GM12864 (cell line): Measurements from ENCODE around the gene PCDHGA5.
"Not testable (repeated sequence)": the region's sequence is repeated elsewhere in the genome, so short reads cannot be mapped to it uniquely, and the experiment has no call there.

ENCODE experiments used
- DNase-seq: peaks from one replicate; pipeline ENCODE4 v3.0.0-alpha.2; 2011; ENCODE audit warnings: low read depth
- H3K4me3 ChIP-seq: 2 replicates; pipeline ENCODE4 v1.5.1; 2011; ENCODE audit warnings: mild to moderate bottlenecking, low read depth, low read length, control low read depth
- TF ChIP-seq, protein P1 (sequence below): IDR thresholded peaks from 2 replicates; pipeline ENCODE4 v1.5.1; 2011; ENCODE audit warnings: low read depth, mild to moderate bottlenecking, moderate library complexity, low read length, control low read depth, inconsistent platforms; ENCODE audit errors: missing control alignments

PCDHGA5 gene

DNA sequence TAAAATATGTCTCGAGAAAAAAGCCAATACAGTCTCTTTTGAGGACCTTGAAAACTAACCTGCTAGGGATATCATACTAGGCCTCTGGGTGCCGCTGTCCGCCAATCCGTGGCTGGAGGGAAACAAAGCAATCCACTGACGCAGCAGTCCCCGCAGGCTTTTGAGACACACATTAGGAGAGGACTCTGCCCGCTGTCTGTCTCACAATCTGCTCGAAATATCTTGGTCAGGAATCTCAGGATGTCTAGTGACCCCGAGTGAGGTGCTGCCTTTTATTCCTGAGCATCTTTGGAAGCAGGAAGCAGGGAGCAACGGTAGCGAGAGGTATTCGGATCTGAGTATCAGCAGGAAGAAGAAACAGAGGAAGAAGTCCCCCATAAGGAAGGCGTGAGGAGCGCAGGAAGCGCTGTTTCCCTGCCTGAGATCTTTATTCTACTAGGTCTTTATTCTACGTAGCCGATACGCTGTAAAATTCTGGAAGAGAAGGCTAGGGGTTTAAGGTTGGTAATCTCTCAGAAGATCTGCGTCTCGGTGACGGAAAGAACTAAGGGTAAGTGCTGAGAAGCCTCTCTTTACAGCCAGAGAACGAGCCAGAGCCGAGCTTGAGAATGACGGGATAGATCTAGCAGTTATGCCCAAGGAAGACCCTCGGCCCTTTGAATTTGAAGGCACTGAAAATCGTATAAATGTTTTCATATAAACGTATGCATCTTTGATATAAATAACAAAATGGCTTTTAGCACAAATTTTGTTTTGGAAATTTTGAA, 37.7 kb upstream of the PCDHGA5 start:
- peak overlapping the region; percentile 67 for H3K4me3 ChIP-seq
- DNase-seq: peak; percentile 51
- TF ChIP-seq, protein P1, sequence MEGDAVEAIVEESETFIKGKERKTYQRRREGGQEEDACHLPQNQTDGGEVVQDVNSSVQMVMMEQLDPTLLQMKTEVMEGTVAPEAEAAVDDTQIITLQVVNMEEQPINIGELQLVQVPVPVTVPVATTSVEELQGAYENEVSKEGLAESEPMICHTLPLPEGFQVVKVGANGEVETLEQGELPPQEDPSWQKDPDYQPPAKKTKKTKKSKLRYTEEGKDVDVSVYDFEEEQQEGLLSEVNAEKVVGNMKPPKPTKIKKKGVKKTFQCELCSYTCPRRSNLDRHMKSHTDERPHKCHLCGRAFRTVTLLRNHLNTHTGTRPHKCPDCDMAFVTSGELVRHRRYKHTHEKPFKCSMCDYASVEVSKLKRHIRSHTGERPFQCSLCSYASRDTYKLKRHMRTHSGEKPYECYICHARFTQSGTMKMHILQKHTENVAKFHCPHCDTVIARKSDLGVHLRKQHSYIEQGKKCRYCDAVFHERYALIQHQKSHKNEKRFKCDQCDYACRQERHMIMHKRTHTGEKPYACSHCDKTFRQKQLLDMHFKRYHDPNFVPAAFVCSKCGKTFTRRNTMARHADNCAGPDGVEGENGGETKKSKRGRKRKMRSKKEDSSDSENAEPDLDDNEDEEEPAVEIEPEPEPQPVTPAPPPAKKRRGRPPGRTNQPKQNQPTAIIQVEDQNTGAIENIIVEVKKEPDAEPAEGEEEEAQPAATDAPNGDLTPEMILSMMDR: peak; percentile 71

DNA sequence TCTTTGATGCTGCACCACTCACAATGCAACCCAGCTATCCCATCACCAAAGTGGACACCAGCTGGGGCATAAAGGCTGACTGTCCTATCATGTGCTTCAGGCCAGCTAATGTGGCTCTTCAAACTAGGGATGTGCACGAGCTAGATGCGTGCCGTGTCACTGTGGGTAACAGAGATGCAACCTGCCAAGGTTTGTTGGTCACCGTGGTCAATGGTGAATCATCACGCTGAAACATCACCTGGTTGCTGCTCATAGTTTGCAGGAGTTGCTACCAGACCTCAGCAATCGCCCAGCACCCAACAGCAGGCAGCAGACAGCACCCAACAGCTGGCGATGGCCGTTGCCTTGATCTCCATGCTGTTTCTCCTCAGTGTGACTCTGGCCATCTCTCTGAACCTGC, 35.7 kb upstream of the PCDHGA5 start:
- DNase-seq: no peak
- TF ChIP-seq, protein P1: no peak
- H3K4me3 ChIP-seq: no peak overlapping the region

DNA sequence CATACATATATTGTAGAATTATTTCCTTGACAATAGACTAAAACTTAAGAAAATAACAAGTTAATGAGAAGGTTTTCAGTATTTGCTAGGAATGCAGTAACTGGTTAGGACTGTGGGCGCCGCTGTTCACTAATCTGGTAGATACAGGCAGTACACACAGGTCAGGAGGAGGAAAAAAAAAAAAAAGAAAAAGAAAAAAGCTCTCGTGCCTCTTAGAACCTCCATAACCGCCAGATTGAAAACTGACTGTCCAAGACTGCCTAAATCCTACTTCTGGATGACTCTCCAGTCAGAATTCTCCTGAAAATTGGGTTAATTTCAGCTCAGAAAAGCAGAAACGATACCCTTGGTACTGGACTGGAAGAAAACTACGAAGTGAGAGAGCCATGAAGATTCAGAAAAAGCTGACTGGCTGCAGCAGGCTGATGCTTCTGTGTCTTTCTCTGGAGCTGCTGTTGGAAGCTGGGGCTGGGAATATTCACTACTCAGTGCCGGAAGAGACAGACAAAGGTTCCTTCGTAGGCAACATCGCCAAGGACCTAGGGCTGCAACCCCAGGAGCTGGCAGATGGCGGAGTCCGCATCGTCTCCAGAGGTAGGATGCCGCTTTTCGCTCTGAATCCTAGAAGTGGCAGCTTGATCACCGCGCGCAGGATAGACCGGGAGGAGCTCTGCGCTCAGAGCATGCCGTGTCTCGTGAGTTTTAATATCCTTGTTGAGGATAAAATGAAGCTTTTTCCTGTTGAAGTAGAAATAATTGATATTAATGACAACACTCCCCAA, 33.5 kb upstream of the PCDHGA5 start, which contains the start of gene PCDHGA1:
PCDHGA1 (plus strand) TSS at position 216 of the 782 bp plus-strand sequence.
- no peak within 1 kb of the TSS for H3K4me3 ChIP-seq
- TF ChIP-seq, protein P1: peak; percentile 35
- DNase-seq: no peak

DNA sequence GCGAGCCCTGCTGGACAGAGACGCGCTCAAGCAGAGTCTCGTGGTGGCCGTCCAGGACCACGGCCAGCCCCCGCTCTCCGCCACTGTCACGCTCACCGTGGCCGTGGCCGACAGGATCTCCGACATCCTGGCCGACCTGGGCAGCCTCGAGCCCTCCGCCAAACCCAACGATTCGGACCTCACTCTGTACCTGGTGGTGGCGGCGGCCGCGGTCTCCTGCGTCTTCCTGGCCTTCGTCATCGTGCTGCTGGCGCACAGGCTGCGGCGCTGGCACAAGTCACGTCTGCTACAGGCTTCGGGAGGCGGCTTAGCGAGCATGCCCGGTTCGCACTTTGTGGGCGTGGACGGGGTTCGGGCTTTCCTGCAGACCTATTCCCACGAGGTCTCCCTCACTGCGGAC, 31.4 kb upstream of the PCDHGA5 start:
- DNase-seq, H3K4me3 ChIP-seq: not testable (repeated sequence)

DNA sequence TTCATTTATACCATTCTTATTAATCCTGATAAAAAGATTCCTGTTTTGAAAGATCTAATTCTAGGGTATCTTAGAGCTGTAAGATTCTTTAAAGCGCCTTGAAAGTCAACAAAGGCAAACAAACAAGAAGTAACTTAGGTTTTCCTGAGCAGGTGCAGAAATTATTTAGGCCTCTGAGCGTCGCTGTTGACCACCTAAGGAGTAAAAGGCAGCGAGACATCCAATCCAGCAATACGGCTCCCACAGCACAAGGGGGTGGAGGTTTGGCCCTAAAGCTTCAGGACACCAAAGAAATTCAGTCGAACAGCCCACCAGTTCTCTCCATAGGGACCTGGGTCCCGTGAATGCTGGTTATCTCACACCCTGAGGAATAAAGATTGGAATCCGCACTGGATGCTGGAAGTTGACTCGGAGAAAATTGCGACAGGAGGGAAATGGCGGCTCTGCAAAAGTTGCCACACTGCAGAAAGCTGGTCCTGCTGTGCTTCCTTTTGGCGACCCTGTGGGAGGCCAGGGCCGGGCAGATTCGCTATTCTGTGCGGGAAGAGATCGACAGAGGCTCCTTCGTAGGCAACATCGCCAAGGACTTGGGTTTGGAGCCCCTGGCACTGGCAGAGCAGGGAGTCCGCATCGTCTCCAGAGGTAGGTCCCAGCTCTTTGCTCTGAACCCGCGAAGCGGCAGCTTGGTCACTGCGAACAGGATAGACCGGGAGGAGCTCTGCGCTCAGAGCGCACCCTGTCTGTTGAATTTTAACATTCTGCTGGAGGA, 25.2 kb upstream of the PCDHGA5 start, which contains the start of gene PCDHGA2:
PCDHGA2 (plus strand) TSS at position 223 of the 769 bp plus-strand sequence.
- TF ChIP-seq, protein P1: peak; percentile 48
- H3K4me3 ChIP-seq: no peak within 1 kb of the TSS
- DNase-seq: no peak

DNA sequence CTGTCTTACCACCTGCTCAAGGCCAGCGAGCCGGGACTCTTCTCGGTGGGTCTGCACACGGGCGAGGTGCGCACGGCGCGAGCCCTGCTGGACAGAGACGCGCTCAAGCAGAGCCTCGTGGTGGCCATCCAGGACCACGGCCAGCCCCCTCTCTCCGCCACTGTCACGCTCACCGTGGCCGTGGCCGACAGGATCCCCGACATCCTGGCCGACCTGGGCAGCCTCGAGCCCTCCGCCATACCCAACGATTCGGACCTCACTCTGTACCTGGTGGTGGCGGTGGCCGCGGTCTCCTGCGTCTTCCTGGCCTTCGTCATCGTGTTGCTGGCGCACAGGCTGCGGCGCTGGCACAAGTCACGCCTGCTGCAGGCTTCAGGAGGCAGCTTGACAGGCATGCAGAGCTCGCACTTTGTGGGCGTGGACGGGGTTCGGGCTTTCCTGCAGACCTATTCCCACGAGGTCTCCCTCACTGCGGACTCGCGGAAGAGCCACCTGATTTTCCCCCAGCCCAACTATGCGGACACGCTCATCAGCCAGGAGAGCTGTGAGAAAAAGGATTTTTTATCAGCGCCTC, 23.1 kb upstream of the PCDHGA5 start:
- not testable (repeated sequence) for DNase-seq

DNA sequence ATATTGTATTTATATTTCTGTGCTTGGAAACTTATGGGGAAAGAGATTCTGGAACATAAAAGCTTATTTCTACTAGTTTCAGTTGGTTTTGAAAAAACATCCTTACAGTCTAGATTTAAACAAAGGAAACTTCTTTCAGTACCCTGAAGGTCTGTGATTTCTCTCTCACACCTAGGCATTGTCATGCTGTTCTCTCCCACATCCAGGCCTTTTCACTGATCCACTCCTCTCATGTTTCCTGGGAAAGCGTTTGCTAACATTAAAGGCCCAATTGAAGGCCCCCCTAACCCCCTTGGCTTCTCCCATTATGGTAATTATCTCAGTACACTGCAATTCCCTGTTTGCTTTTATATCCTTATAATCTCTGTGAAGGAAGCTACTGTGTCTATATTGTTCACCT, 21.2 kb upstream of the PCDHGA5 start:
- H3K4me3 ChIP-seq: no peak overlapping the region
- DNase-seq: no peak
- TF ChIP-seq, protein P1: no peak

More for the DNA sequence above, 23.1 kb upstream of the PCDHGA5 start:
- H3K4me3 ChIP-seq: not testable (repeated sequence)
